Mesothelial cell of epicardium (in vitro differentiated cells): ENCODE measurements around the gene ITPR2. TPM values are rescaled to one million over a fixed set of nuclear protein-coding genes. Genes with fewer than 3 reads are reported as not detected.

Experiments
- DNase-seq, 2 experiments: peaks; one replicate each; pipeline ENCODE4 v3.0.0; 2021; ENCODE audit warnings: low spot score in 2 of 2; ENCODE audit not compliant: unreplicated experiment in 2 of 2
- H3K27ac Mint-ChIP-seq: 2 replicates; pipeline ENCODE4 v1.8.0; 2021; ENCODE audit warnings: mixed read lengths
- H3K27me3 Mint-ChIP-seq: 2 replicates; pipeline ENCODE4 v1.8.0; 2021; ENCODE audit warnings: low read depth, mixed read lengths
- H3K36me3 Mint-ChIP-seq: 2 replicates; pipeline ENCODE4 v1.8.0; 2021; ENCODE audit warnings: mixed read lengths
- H3K4me1 Mint-ChIP-seq: 2 replicates; pipeline ENCODE4 v1.8.0; 2021; ENCODE audit warnings: mixed read lengths
- H3K4me3 Mint-ChIP-seq: 2 replicates; pipeline ENCODE4 v1.8.0; 2021; ENCODE audit warnings: mild to moderate bottlenecking, moderate library complexity, mixed read lengths
- H3K9me3 Mint-ChIP-seq: 2 replicates; pipeline ENCODE4 v1.8.0; 2021; ENCODE audit warnings: mixed read lengths
- CTCF ChIP-seq: fragments of 200-600 bp; sonication (generic); IDR thresholded peaks from one replicate; pipeline ENCODE4 v1.5.0; 2021; ENCODE audit warnings: antibody characterized with exemption; ENCODE audit not compliant: unreplicated experiment
- total RNA-seq: library from RNA; stranded (reverse); gene quantifications from 3 replicates; pipeline ENCODE4 v1.2.1, GENCODE V29; 2021

ITPR2 gene
- total RNA-seq, 1 donor from 2014 or later = 62.3 TPM

DNA sequence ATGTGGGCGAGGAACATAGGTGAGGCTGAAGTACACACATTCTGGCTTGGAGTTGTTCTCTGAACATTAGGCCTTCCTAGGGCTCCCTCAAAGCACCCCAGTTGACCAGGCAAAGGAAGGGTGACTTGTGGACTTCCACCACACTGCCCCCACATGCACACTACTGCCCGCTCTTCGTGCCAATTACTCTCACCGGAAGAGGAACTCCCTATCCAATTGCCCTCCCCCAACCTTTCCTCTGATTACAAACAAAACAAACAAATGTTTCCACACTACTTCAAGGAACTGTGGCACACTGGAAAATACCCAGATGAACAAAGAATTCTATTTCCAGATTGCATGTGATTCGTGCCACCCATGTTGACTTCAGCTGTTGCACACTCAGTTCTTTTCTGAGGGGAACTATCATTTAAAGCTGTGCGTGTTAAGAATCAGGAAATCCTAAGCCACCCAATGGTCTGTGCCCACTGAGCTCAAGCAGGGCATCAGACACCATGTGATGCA is 498.3 kb downstream of the ITPR2 start:
- Mint-ChIP-seq H3K27ac (no peak overlapping the region), H3K4me1 (peaks cover 15% of the 10 kb centered on the region), H3K9me3 (peaks cover 4% of the 10 kb centered on the region), H3K36me3 (peaks cover 15% of the 10 kb centered on the region), H3K27me3 (no peaks in the 10 kb centered on the region), H3K4me3 (no peak overlapping the region)
- no peak for DNase-seq
- TF ChIP-seq CTCF = no peak

GRCh38 chr12:26331960-26332359 is 501.0 kb downstream of the ITPR2 start:
- Mint-ChIP-seq H3K9me3 (peaks cover 4% of the 10 kb centered on the region), H3K4me3 (no peak overlapping the region), H3K27ac (no peak overlapping the region), H3K36me3 (peaks cover 13% of the 10 kb centered on the region), H3K27me3 (no peaks in the 10 kb centered on the region), H3K4me1 (peaks cover 2% of the 10 kb centered on the region)
- DNase-seq = no peak
- TF ChIP-seq CTCF = no peak

GRCh38 chr12:26331136-26331535 is 501.9 kb downstream of the ITPR2 start:
- peaks cover 13% of the 10 kb centered on the region for H3K36me3 Mint-ChIP-seq
- DNase-seq = no peak
- H3K27ac Mint-ChIP-seq = peak overlapping the region; percentile 75
- H3K4me3 Mint-ChIP-seq = no peak overlapping the region
- peaks cover 4% of the 10 kb centered on the region for H3K9me3 Mint-ChIP-seq
- peaks cover 2% of the 10 kb centered on the region for H3K4me1 Mint-ChIP-seq
- no peak for TF ChIP-seq CTCF
- H3K27me3 Mint-ChIP-seq = no peaks in the 10 kb centered on the region

DNA sequence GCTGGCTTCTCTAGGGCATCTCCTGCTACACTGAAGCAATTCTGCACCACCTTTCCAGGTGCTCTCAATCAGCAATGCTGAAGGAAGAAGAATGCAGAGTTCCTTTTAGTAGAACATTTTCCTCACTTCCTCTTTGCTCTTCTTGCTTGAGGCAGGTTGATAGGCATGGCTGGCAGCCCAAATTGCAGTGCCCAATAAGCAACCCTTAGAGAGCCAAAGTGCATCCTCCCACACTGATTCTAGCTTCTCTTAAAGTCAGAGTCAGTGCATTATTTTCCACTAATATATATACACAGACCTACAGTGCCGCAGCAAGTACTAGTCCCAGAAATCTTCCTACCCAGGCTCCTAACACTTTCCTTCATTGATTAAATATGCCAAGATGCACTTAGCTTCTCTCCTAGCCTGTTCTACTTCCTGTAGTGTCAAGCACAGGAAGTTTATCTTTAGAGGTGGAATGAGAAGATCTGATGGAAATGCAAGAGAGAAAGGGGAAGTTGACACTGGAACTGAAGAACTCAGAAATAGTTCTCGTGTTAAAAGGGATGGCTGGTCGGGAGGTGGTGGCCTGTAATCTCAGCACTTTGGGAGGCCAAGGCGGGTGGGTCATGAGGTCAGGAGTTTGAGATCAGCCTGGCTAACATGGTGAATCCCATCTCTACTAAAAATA is 504.9 kb downstream of the ITPR2 start:
- no peaks in the 10 kb centered on the region for H3K27me3 Mint-ChIP-seq
- no peak for TF ChIP-seq CTCF
- no peak for DNase-seq
- H3K36me3 Mint-ChIP-seq = peaks cover 2% of the 10 kb centered on the region
- peaks cover 4% of the 10 kb centered on the region for H3K9me3 Mint-ChIP-seq
- H3K27ac Mint-ChIP-seq = no peak overlapping the region
- H3K4me3 Mint-ChIP-seq = no peak overlapping the region
- H3K4me1 Mint-ChIP-seq = peaks cover 5% of the 10 kb centered on the region

DNA sequence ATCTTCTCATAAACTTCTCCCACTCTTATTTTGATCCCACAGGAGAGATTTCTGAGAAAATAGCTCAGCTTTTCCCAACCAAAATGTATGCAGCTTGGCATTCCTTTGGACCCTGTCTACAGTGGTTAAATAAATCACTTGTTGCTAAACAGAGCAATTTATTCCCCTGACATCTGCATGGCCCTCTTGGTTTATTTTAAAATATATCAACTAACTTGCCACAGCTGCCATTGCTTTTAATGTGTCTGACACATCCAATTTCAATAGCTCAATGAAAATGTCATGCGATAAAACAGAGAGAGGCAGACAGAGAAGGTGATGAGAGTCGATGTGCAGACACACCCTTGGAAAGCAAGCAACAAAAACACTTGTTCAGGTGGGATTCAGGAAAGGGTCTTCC is 509.3 kb downstream of the ITPR2 start:
- Mint-ChIP-seq H3K4me1 (peaks cover 5% of the 10 kb centered on the region), H3K27ac (no peak overlapping the region), H3K27me3 (no peaks in the 10 kb centered on the region), H3K4me3 (no peak overlapping the region), H3K9me3 (no peaks in the 10 kb centered on the region), H3K36me3 (no peaks in the 10 kb centered on the region)
- TF ChIP-seq CTCF = no peak
- no peak for DNase-seq
